ENCODE measurements around the gene DOK1.

DNA sequence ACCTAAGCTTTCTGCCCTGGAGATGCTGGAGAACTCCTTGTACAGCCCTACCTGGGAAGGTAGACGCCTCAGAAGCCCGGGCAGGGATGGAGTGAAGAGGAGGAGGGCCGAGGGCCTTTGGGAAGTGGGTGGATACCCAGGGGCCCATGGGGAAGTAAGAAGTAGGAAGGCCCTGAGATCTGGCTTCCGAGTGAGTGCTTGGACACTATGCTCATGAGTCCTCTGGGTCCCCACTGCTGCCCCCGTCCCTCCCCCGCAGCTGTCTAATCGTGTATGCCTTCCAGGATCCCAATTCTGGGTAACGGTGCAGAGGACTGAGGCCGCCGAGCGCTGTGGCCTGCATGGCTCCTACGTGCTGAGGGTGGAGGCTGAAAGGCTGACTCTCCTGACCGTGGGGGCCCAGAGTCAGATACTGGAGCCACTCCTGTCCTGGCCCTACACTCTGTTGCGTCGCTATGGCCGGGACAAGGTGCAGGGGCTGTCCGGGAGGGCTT is 1.1 kb downstream of the DOK1 start:
- TF ChIP-seq, protein P1, sequence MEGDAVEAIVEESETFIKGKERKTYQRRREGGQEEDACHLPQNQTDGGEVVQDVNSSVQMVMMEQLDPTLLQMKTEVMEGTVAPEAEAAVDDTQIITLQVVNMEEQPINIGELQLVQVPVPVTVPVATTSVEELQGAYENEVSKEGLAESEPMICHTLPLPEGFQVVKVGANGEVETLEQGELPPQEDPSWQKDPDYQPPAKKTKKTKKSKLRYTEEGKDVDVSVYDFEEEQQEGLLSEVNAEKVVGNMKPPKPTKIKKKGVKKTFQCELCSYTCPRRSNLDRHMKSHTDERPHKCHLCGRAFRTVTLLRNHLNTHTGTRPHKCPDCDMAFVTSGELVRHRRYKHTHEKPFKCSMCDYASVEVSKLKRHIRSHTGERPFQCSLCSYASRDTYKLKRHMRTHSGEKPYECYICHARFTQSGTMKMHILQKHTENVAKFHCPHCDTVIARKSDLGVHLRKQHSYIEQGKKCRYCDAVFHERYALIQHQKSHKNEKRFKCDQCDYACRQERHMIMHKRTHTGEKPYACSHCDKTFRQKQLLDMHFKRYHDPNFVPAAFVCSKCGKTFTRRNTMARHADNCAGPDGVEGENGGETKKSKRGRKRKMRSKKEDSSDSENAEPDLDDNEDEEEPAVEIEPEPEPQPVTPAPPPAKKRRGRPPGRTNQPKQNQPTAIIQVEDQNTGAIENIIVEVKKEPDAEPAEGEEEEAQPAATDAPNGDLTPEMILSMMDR (IDR thresholded peaks at IDR 0.05; ENCODE audit: borderline replicate concordance, extremely low read depth, low read length, poor library complexity, severe bottlenecking): no peak
- TF ChIP-seq EZH2 (IDR thresholded peaks at IDR 0.05; ENCODE audit: borderline replicate concordance, low read depth, low read length, severe bottlenecking): no peak

All from DND-41 (cell line).